Measurements from ENCODE around the gene NTM. TPM values are rescaled to one million over a fixed set of nuclear protein-coding genes. Genes with fewer than 3 reads are reported as not detected.

NTM gene
- total RNA-seq, 1 experiment from 2014 or later: 9.9 TPM

GRCh38 chr11:131823772-131824171 lies 453.4 kb downstream of the NTM start:
- Histone ChIP-seq H2BK12ac (ENCODE audit: insufficient read length, low read depth, low read length) (no peak overlapping the region), H3K4me2 (ENCODE audit: insufficient read depth, insufficient read length, low read length) (no peak overlapping the region), H4K91ac (ENCODE audit: insufficient read length, low read depth, low read length) (no peak overlapping the region), H3K56ac (ENCODE audit: insufficient read length, low read depth, low read length) (no peak overlapping the region), H2BK5ac (ENCODE audit: insufficient read length, low read length) (no peak overlapping the region), H3K79me2 (ENCODE audit: insufficient read depth, low read length) (no peaks in the 10 kb centered on the region), H2BK120ac (ENCODE audit: low read depth, low read length, poor library complexity, severe bottlenecking) (no peak overlapping the region), H3K79me1 (ENCODE audit: insufficient read depth, low read depth, low read length, poor library complexity, severe bottlenecking) (no peaks in the 10 kb centered on the region), H3K27me3 (ENCODE audit: insufficient read depth, low read length) (no peaks in the 10 kb centered on the region), H3K4ac (ENCODE audit: low read depth, low read length) (no peak overlapping the region), H3K27ac (ENCODE audit: insufficient read length, low read depth, low read length) (no peak overlapping the region), H3K4me1 (ENCODE audit: insufficient read depth, low read length) (no peaks in the 10 kb centered on the region; the same call in 1 of the 2 replicates), H3K23me2 (ENCODE audit: insufficient read length, low read depth, low read length, poor library complexity, severe bottlenecking) (no peaks in the 10 kb centered on the region), H3K9ac (ENCODE audit: extremely low read depth, insufficient read length, low read length) (no peak overlapping the region), H4K5ac (ENCODE audit: insufficient read length, low read depth, low read length) (no peak overlapping the region), H2BK15ac (ENCODE audit: low read depth, low read length) (no peak overlapping the region), H3K14ac (ENCODE audit: insufficient read depth, low read length) (no peak overlapping the region), H3T11ph (ENCODE audit: low read length) (no peak overlapping the region), H3K18ac (ENCODE audit: insufficient read length, low read depth, low read length) (no peak overlapping the region), H4K8ac (replicated peaks; ENCODE audit: insufficient read length, low read depth, low read length) (no peak overlapping the region), H3K23ac (ENCODE audit: insufficient read length, low read depth, low read length) (no peak overlapping the region), H4K20me1 (ENCODE audit: control insufficient read depth, insufficient read depth, insufficient read length) (no peaks in the 10 kb centered on the region), H3K9me3 (ENCODE audit: control insufficient read depth, low read depth, low read length) (no peaks in the 10 kb centered on the region), H2AFZ (ENCODE audit: low read length) (no peak overlapping the region), H2AK5ac (ENCODE audit: insufficient read length, low read length) (no peak overlapping the region), H2BK20ac (ENCODE audit: low read depth, low read length, poor library complexity, severe bottlenecking) (no peak overlapping the region)
- Mint-ChIP-seq H3K4me3 (no peak overlapping the region), H3K27ac (no peak overlapping the region), H3K9me3 (no peaks in the 10 kb centered on the region), H3K4me1 (peaks cover 17 to 18% of the 10 kb centered on the region in 2 experiments), H3K36me3 (ENCODE audit: insufficient read depth in 1 of 3, low read depth in 3 of 3) (no peaks in the 10 kb centered on the region), H3K27me3 (ENCODE audit: low read depth) (peaks cover 5% of the 10 kb centered on the region; the same call in 1 of the 2 replicates)
- DNase-seq: no peak
- TF ChIP-seq CTCF (conservative IDR thresholded peaks at IDR 0.05): no peak
- no CpG with 5 or more reads among the region's 2 CpGs for WGBS (ENCODE audit: extremely low coverage, insufficient read length, low lambda C conversion rate)
